ENCODE measurements around the gene TTC16. TPM values are rescaled to one million over a fixed set of nuclear protein-coding genes. Genes with fewer than 3 reads are reported as not detected.

Gene TTC16
- total RNA-seq, 1 experiment from 2014 or later: not detected

DNA sequence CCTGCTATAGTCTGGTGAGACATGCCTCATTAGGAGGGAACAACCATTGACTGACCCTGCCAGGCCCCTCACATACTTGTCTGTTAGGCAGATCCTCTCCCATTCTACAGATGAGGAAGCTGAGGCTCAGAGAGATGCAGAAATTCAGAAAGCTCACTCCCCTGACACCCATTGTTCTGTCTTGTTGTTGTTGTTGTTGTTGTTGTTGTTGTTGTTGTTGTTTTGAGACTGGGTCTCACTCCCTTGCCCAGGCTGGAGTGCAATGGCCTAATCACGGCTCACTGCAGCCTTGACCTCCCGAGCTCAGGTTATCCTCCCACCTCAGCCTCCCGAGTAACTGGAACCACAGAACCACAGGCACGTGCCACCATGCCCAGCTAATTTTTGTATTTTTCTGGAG lies 22.2 kb upstream of the TTC16 start:
- Histone ChIP-seq H2BK20ac (ENCODE audit: low read depth, low read length, poor library complexity, severe bottlenecking) (no peak overlapping the region), H3K23me2 (ENCODE audit: insufficient read length, low read depth, low read length, poor library complexity, severe bottlenecking) (no peaks in the 10 kb centered on the region), H3K23ac (ENCODE audit: insufficient read length, low read depth, low read length) (no peak overlapping the region), H3K9ac (ENCODE audit: extremely low read depth, insufficient read length, low read length) (no peak overlapping the region), H3K27ac (ENCODE audit: insufficient read length, low read depth, low read length) (no peak overlapping the region), H3K4me2 (ENCODE audit: insufficient read depth, insufficient read length, low read length) (no peak overlapping the region), H3K79me1 (ENCODE audit: insufficient read depth, low read depth, low read length, poor library complexity, severe bottlenecking) (no peaks in the 10 kb centered on the region), H2AK5ac (ENCODE audit: insufficient read length, low read length) (no peak overlapping the region), H3K9me3 (ENCODE audit: control insufficient read depth, low read depth, low read length) (no peaks in the 10 kb centered on the region), H3K14ac (ENCODE audit: insufficient read depth, low read length) (no peak overlapping the region), H3T11ph (ENCODE audit: low read length) (no peak overlapping the region), H2AFZ (ENCODE audit: low read length) (no peak overlapping the region), H3K27me3 (ENCODE audit: insufficient read depth, low read length) (no peaks in the 10 kb centered on the region), H3K79me2 (ENCODE audit: insufficient read depth, low read length) (no peaks in the 10 kb centered on the region), H2BK120ac (ENCODE audit: low read depth, low read length, poor library complexity, severe bottlenecking) (no peak overlapping the region), H4K91ac (ENCODE audit: insufficient read length, low read depth, low read length) (no peak overlapping the region), H3K56ac (ENCODE audit: insufficient read length, low read depth, low read length) (no peak overlapping the region), H2BK12ac (ENCODE audit: insufficient read length, low read depth, low read length) (no peak overlapping the region), H4K8ac (replicated peaks; ENCODE audit: insufficient read length, low read depth, low read length) (no peak overlapping the region), H3K4ac (ENCODE audit: low read depth, low read length) (no peak overlapping the region), H4K20me1 (ENCODE audit: control insufficient read depth, insufficient read depth, insufficient read length) (no peaks in the 10 kb centered on the region), H4K5ac (ENCODE audit: insufficient read length, low read depth, low read length) (no peak overlapping the region), H3K4me1 (ENCODE audit: insufficient read depth, low read length) (no peaks in the 10 kb centered on the region), H2BK5ac (ENCODE audit: insufficient read length, low read length) (no peak overlapping the region), H2BK15ac (ENCODE audit: low read depth, low read length) (no peak overlapping the region), H3K18ac (ENCODE audit: insufficient read length, low read depth, low read length) (no peak overlapping the region)
- no CpG with 5 or more reads among the region's 4 CpGs for WGBS (ENCODE audit: extremely low coverage, insufficient read length, low lambda C conversion rate)
- H3K27ac Mint-ChIP-seq: no peak overlapping the region
- H3K4me3 Mint-ChIP-seq: no peak overlapping the region; a peak in 1 of 5 replicates
- peaks cover 18 to 22% (median 19%) of the 10 kb centered on the region in 3 experiments; a peak in 6 of 7 replicates for H3K36me3 Mint-ChIP-seq (ENCODE audit: insufficient read depth in 1 of 3, low read depth in 3 of 3)
- peaks cover 2% of the 10 kb centered on the region; the same call in 1 of the 2 replicates for H3K27me3 Mint-ChIP-seq (ENCODE audit: low read depth)
- no peaks in the 10 kb centered on the region for H3K4me1 Mint-ChIP-seq
- TF ChIP-seq, protein P1, sequence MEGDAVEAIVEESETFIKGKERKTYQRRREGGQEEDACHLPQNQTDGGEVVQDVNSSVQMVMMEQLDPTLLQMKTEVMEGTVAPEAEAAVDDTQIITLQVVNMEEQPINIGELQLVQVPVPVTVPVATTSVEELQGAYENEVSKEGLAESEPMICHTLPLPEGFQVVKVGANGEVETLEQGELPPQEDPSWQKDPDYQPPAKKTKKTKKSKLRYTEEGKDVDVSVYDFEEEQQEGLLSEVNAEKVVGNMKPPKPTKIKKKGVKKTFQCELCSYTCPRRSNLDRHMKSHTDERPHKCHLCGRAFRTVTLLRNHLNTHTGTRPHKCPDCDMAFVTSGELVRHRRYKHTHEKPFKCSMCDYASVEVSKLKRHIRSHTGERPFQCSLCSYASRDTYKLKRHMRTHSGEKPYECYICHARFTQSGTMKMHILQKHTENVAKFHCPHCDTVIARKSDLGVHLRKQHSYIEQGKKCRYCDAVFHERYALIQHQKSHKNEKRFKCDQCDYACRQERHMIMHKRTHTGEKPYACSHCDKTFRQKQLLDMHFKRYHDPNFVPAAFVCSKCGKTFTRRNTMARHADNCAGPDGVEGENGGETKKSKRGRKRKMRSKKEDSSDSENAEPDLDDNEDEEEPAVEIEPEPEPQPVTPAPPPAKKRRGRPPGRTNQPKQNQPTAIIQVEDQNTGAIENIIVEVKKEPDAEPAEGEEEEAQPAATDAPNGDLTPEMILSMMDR (conservative IDR thresholded peaks at IDR 0.05): no peak
- DNase-seq: no peak
- H3K9me3 Mint-ChIP-seq: no peaks in the 10 kb centered on the region; a peak in 1 of 5 replicates
